Prostate gland (tissue), 2 donors: ENCODE measurements around the gene TBX3. TPM values are rescaled to one million over a fixed set of nuclear protein-coding genes. Genes with fewer than 3 reads are reported as not detected.

Experiments used
- DNase-seq: peaks from one replicate; pipeline ENCODE4 v3.0.0-alpha.2; 2019; ENCODE audit warnings: low spot score
- H3K27ac ChIP-seq, 2 donors: fragments of 200-600 bp; sonication (generic); 2 replicates each; pipeline ENCODE4 v1.5.1; 2017 to 2019
- H3K27me3 ChIP-seq: fragments of 200-600 bp; sonication (generic); replicated peaks from 2 replicates; pipeline ENCODE4 v1.5.1; 2019; ENCODE audit not compliant: insufficient read depth
- H3K36me3 ChIP-seq, 2 donors: fragments of 200-600 bp; sonication (generic); 1 replicate in 1 of 2; 2 replicates in 1 of 2; pipeline versions ENCODE4 v1.5.1 to v1.8.1; 2017 to 2019
- H3K4me1 ChIP-seq: fragments of 200-600 bp; sonication (generic); replicated peaks from 2 replicates; pipeline ENCODE4 v1.5.1; 2019
- H3K4me3 ChIP-seq, 2 donors: fragments of 200-600 bp; sonication (generic); 2 replicates each; pipeline ENCODE4 v1.5.1; 2017 to 2019
- H3K9me3 ChIP-seq: fragments of 200-600 bp; sonication (generic); 2 replicates; pipeline ENCODE4 v1.5.1; 2017
- POLR2A ChIP-seq: fragments of 450-650 bp; IDR thresholded peaks from one replicate; pipeline ENCODE4 v1.6.1; 2016; ENCODE audit warnings: antibody characterized with exemption, mild to moderate bottlenecking
- POLR2AphosphoS5 ChIP-seq: sonication (generic); formaldehyde crosslinking; IDR thresholded peaks from one replicate; pipeline ENCODE4 v1.6.1; 2017; ENCODE audit warnings: antibody characterized with exemption
- WGBS: methylation state at CpG from one replicate; pipeline ENCODE4 v1.1.5; 2018; 5-methylcytosine and 5-hydroxymethylcytosine counted together
- intact Hi-C: fragments of 100-400 bp; cut with DNase I; formaldehyde crosslinking; loops from one replicate; pipeline ENCODE4 v1.14.2; 2022
- total RNA-seq, 2 donors: library from RNA; depleted of rRNA; stranded (reverse); fragments of >200 nt; gene quantifications; one replicate each; pipeline ENCODE4 v1.1.0, GENCODE V29; 2016
- TF ChIP-seq, protein P1 (sequence below), 4 experiments: fragments of 200-600 bp in 2 of 4; fragments of 450-650 bp in 2 of 4; sonication (generic) in 2 of 4; IDR thresholded peaks; 1 replicate in 3 of 4; 2 replicates in 1 of 4; pipeline ENCODE4 v1.5.1; 2016 to 2019; ENCODE audit warnings: antibody characterized with exemption in 4 of 4, mild to moderate bottlenecking in 2 of 4, moderate library complexity in 2 of 4

TBX3 gene
- total RNA-seq, 2 donors from 2014 or later, result 155 to 259 TPM

- intact Hi-C loops, result no loop called here
- H3K4me3 ChIP-seq, result no peak overlapping the region
- no peaks in the 10 kb centered on the region for H3K36me3 ChIP-seq
- H3K27ac ChIP-seq, result peak overlapping the region; percentile 90 to 91
- DNase-seq, result peak; percentile 93
- H3K4me1 ChIP-seq, result peaks cover 5% of the 10 kb centered on the region
- TF ChIP-seq POLR2AphosphoS5 (peak; percentile 99), POLR2A (no peak)
- TF ChIP-seq, protein P1, sequence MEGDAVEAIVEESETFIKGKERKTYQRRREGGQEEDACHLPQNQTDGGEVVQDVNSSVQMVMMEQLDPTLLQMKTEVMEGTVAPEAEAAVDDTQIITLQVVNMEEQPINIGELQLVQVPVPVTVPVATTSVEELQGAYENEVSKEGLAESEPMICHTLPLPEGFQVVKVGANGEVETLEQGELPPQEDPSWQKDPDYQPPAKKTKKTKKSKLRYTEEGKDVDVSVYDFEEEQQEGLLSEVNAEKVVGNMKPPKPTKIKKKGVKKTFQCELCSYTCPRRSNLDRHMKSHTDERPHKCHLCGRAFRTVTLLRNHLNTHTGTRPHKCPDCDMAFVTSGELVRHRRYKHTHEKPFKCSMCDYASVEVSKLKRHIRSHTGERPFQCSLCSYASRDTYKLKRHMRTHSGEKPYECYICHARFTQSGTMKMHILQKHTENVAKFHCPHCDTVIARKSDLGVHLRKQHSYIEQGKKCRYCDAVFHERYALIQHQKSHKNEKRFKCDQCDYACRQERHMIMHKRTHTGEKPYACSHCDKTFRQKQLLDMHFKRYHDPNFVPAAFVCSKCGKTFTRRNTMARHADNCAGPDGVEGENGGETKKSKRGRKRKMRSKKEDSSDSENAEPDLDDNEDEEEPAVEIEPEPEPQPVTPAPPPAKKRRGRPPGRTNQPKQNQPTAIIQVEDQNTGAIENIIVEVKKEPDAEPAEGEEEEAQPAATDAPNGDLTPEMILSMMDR (IDR thresholded peaks at IDR 0.05), result peak in 1 of 4 experiments; percentile 40
- H3K27me3 ChIP-seq, result no peaks in the 10 kb centered on the region
- WGBS, result 10% methylated on average over 12 of the region's 12 CpGs
- no peaks in the 10 kb centered on the region for H3K9me3 ChIP-seq
Measured at GRCh38 chr12:114655934-114656749, 27.8 kb downstream of the TBX3 start.

GRCh38 chr12:114649585-114649984 is 34.4 kb downstream of the TBX3 start:
- Histone ChIP-seq H3K36me3 (no peaks in the 10 kb centered on the region), H3K27me3 (no peaks in the 10 kb centered on the region), H3K9me3 (no peaks in the 10 kb centered on the region), H3K27ac (no peak overlapping the region), H3K4me3 (no peak overlapping the region), H3K4me1 (no peaks in the 10 kb centered on the region)
- intact Hi-C loops, result no loop called here
- WGBS, result 70% methylated on average over 10 of the region's 10 CpGs
- DNase-seq, result no peak
- TF ChIP-seq POLR2AphosphoS5 (no peak), POLR2A (no peak)
- TF ChIP-seq, protein P1 (IDR thresholded peaks at IDR 0.05), result no peak

GRCh38 chr12:114648711-114649110 is 35.3 kb downstream of the TBX3 start:
- no peak for DNase-seq
- Histone ChIP-seq H3K9me3 (no peaks in the 10 kb centered on the region), H3K4me1 (no peaks in the 10 kb centered on the region), H3K27me3 (no peaks in the 10 kb centered on the region), H3K36me3 (no peaks in the 10 kb centered on the region), H3K27ac (no peak overlapping the region), H3K4me3 (no peak overlapping the region)
- 91% methylated on average over 3 of the region's 3 CpGs for WGBS
- intact Hi-C loops, result no loop called here
- no peak for TF ChIP-seq POLR2A
- TF ChIP-seq, protein P1 (IDR thresholded peaks at IDR 0.05), result no peak
- TF ChIP-seq POLR2AphosphoS5, result no peak

GRCh38 chr12:114638790-114639435 is 45.1 kb downstream of the TBX3 start:
- WGBS, result 76% methylated on average over 6 of the region's 6 CpGs

More at GRCh38 chr12:114638790-114639435, 45.1 kb downstream of the TBX3 start:
- H3K9me3 ChIP-seq, result no peaks in the 10 kb centered on the region
- H3K27ac ChIP-seq, result no peak overlapping the region
- H3K27me3 ChIP-seq, result no peaks in the 10 kb centered on the region
- no peak for DNase-seq
- H3K36me3 ChIP-seq, result no peaks in the 10 kb centered on the region
- H3K4me1 ChIP-seq, result no peaks in the 10 kb centered on the region
- TF ChIP-seq POLR2A, result no peak
- no peak for TF ChIP-seq POLR2AphosphoS5
- TF ChIP-seq, protein P1 (IDR thresholded peaks at IDR 0.05), result no peak
- intact Hi-C loops, result no loop called here
- H3K4me3 ChIP-seq, result no peak overlapping the region
